ENCODE measurements around the gene MCMBP.
A peak's percentile ranks its signal among the peaks of the same experiment; 100 is the strongest.

Gene MCMBP

DNA sequence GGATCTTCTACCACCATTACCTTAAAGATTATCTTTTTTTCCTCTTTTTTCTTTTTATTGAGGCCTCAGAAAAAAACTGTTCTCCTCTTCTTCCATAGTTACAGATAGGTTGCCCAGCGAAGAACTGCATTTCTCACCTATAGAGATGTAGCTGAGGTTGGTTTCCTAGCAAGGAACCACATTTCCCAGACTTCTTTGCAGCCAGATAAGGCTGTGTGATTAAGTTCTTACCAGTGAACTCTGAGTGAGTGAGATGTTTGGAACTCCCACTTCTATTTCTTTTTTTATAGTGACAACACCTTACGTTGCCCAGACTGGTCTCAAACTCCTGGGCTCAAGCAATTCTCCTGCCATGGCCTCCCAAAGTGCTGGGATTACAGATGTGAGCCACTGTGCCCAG lies 5.9 kb upstream of the MCMBP start (continued):
- TF ChIP-seq, protein P1, sequence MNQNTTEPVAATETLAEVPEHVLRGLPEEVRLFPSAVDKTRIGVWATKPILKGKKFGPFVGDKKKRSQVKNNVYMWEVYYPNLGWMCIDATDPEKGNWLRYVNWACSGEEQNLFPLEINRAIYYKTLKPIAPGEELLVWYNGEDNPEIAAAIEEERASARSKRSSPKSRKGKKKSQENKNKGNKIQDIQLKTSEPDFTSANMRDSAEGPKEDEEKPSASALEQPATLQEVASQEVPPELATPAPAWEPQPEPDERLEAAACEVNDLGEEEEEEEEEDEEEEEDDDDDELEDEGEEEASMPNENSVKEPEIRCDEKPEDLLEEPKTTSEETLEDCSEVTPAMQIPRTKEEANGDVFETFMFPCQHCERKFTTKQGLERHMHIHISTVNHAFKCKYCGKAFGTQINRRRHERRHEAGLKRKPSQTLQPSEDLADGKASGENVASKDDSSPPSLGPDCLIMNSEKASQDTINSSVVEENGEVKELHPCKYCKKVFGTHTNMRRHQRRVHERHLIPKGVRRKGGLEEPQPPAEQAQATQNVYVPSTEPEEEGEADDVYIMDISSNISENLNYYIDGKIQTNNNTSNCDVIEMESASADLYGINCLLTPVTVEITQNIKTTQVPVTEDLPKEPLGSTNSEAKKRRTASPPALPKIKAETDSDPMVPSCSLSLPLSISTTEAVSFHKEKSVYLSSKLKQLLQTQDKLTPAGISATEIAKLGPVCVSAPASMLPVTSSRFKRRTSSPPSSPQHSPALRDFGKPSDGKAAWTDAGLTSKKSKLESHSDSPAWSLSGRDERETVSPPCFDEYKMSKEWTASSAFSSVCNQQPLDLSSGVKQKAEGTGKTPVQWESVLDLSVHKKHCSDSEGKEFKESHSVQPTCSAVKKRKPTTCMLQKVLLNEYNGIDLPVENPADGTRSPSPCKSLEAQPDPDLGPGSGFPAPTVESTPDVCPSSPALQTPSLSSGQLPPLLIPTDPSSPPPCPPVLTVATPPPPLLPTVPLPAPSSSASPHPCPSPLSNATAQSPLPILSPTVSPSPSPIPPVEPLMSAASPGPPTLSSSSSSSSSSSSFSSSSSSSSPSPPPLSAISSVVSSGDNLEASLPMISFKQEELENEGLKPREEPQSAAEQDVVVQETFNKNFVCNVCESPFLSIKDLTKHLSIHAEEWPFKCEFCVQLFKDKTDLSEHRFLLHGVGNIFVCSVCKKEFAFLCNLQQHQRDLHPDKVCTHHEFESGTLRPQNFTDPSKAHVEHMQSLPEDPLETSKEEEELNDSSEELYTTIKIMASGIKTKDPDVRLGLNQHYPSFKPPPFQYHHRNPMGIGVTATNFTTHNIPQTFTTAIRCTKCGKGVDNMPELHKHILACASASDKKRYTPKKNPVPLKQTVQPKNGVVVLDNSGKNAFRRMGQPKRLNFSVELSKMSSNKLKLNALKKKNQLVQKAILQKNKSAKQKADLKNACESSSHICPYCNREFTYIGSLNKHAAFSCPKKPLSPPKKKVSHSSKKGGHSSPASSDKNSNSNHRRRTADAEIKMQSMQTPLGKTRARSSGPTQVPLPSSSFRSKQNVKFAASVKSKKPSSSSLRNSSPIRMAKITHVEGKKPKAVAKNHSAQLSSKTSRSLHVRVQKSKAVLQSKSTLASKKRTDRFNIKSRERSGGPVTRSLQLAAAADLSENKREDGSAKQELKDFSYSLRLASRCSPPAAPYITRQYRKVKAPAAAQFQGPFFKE (tag by site-specific recombination; IDR thresholded peaks at IDR 0.05; ENCODE audit: borderline replicate concordance) = no peak
- TF ChIP-seq ZNF473 (tag by site-specific recombination; IDR thresholded peaks at IDR 0.05) = no peak
- TF ChIP-seq KLF16 (tag by site-specific recombination; IDR thresholded peaks at IDR 0.05) = no peak
- TF ChIP-seq ZNF266 (tag by site-specific recombination; IDR thresholded peaks at IDR 0.05; ENCODE audit: low read depth) = no peak
- no peak for TF ChIP-seq ZNF148 (tag by site-specific recombination; IDR thresholded peaks at IDR 0.05; ENCODE audit: borderline replicate concordance)
- TF ChIP-seq ZNF544 (tag by site-specific recombination; IDR thresholded peaks at IDR 0.05) = no peak
- no peak for TF ChIP-seq ZBTB48 (tag by site-specific recombination; IDR thresholded peaks at IDR 0.05)
- TF ChIP-seq ZXDB (tag by site-specific recombination; IDR thresholded peaks at IDR 0.05) = no peak
- TF ChIP-seq ZNF777 (tag by site-specific recombination; IDR thresholded peaks at IDR 0.05; ENCODE audit: borderline replicate concordance) = no peak

GRCh38 chr10:119872860-119873681 lies 428 bp upstream of the MCMBP start:
- no peaks in the 10 kb centered on the region for H3K9me3 ChIP-seq (ENCODE audit: control insufficient read depth, insufficient read depth, low read depth, low read length)
- POLR2A ChIA-PET = interaction anchor here (0.6 to 3.8 kb wide), 12 partner anchors 9 to 278 kb away, joined by 3 to 49 read pairs (median 5); partner anchors contain the start of genes BAG3, INPP5F, SEC23IP and TIAL1
- peak overlapping the region; percentile 99 for H3K27ac ChIP-seq (ENCODE audit: extremely low read depth, low read depth, low read length)
- H3K4me3 ChIP-seq (ENCODE audit: low read depth, low read length) = peak overlapping the region; percentile 76
- CTCF ChIA-PET = interaction anchor here (0.6 to 2.0 kb wide), 5 partner anchors 14 to 264 kb away, joined by 3 to 14 read pairs (median 4); no protein-coding TSS in a partner anchor
- H3K4me1 ChIP-seq (ENCODE audit: control insufficient read depth, insufficient read depth, low read length) = no peaks in the 10 kb centered on the region
- H3K36me3 ChIP-seq (ENCODE audit: control insufficient read depth in 2 of 2, insufficient read depth in 1 of 2, low read length in 2 of 2) = no peaks in the 10 kb centered on the region
- no peak for TF ChIP-seq ZNF513 (tag by site-specific recombination; IDR thresholded peaks at IDR 0.05)
- peak; percentile 85; the same call in 1 of the 2 replicates for TF ChIP-seq ZBTB20 (tag by site-specific recombination; IDR thresholded peaks at IDR 0.05)
- TF ChIP-seq ZSCAN18 (tag by site-specific recombination; IDR thresholded peaks at IDR 0.05) = no peak
- peak; percentile 92 for TF ChIP-seq ZNF561 (tag by site-specific recombination; IDR thresholded peaks at IDR 0.05; ENCODE audit: borderline replicate concordance)
- TF ChIP-seq, protein P1 (tag by site-specific recombination; IDR thresholded peaks at IDR 0.05; ENCODE audit: borderline replicate concordance) = no peak
- no peak for TF ChIP-seq SCRT1 (tag by site-specific recombination; IDR thresholded peaks at IDR 0.05; ENCODE audit: borderline replicate concordance)
- peak; percentile 40 for TF ChIP-seq ZIC2 (tag by site-specific recombination; IDR thresholded peaks at IDR 0.05)

All from HEK293 (cell line).